ENCODE data around the gene S100A2. TPM values are rescaled to one million over a fixed set of nuclear protein-coding genes. Genes with fewer than 3 reads are reported as not detected.

S100A2 gene
- total and polyA plus RNA-seq, 2 of the 8 experiments (the other 6 are each of a cell fraction or from before 2014, with no cell fraction given) = 0.86 TPM; not detected in 1

DNA sequence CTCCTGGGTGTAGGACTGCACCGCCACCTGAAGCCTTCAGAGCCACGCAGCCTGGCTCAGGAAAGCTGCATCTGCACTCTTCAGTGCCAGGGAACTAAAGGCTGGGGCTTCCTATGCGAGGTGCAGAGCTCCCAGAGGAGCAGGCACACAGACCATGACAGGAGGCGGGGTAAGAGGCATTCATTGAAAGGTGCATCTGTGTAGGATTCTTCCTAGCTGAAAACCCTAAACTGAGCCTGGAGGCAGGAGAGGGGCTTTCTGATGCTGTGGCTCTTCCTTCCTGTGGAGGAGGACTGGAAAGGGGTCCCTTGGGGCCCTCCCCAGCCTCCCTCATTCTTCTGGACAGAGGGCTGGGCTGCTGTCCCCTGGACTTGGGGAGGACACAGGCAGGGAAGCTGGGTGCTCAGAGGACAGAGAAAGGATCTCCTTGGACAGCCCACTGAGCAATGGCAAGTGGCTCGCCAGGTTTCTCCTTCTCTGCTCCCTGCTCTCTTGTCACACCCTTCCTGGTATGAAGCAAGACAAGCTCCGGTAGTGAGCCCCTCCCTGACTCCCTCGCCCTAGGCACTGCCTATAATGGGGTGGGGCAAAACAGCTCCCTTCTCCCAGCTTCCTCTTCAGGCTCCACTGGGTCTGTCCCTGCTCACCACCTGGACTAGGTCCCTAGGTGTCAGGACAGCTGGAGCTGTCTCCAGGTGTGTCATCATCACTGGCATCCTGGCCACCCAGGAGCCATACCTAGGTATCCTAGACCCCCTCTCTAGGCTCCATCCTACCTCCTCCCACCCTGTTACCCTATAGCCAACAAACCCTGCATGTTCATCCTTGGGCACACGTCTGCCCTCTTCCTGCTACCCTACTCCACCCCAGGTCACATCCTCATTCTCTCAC, 49.9 kb downstream of the S100A2 start (continued):
- TF ChIP-seq EP300 (IDR thresholded peaks at IDR 0.05; ENCODE audit: borderline replicate concordance in 1 of 2, low read depth in 2 of 2, low read length in 2 of 2) = no peak
- no peak for TF ChIP-seq SP2 (IDR thresholded peaks at IDR 0.05; ENCODE audit: low read length)
- no peak for TF ChIP-seq SIRT6 (IDR thresholded peaks at IDR 0.05; ENCODE audit: low read length)
- TF ChIP-seq SP4 (IDR thresholded peaks at IDR 0.05; ENCODE audit: low read length) = no peak
- no peak for TF ChIP-seq CEBPB (IDR thresholded peaks at IDR 0.05; ENCODE audit: low read depth, low read length)
- TF ChIP-seq, protein P1, sequence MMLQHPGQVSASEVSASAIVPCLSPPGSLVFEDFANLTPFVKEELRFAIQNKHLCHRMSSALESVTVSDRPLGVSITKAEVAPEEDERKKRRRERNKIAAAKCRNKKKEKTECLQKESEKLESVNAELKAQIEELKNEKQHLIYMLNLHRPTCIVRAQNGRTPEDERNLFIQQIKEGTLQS (IDR thresholded peaks at IDR 0.05; ENCODE audit: insufficient read depth, low read depth, low read length) = no peak
- TF ChIP-seq TAF7 (optimal IDR thresholded peaks at IDR 0.05; ENCODE audit: borderline replicate concordance, low read depth, low read length) = no peak
- no peak for TF ChIP-seq FOSL1 (IDR thresholded peaks at IDR 0.05; ENCODE audit: insufficient read depth, low read depth, low read length)
